Skin of body (tissue), 2 donors: ENCODE data around the gene INPP4B. TPM values are rescaled to one million over a fixed set of nuclear protein-coding genes. Genes with fewer than 3 reads are reported as not detected.

Source experiments
- DNase-seq: peaks from one replicate; lab custom pipeline; 2025; lab: John Stamatoyannopoulos, UW
- total RNA-seq: library from RNA; depleted of rRNA; stranded (reverse); fragments of >200 nt; gene quantifications from one replicate; pipeline ENCODE4 v1.2.3, GENCODE V29; 2014

Gene INPP4B
- total RNA-seq, 1 donor from 2014 or later: 28.6 TPM

DNA sequence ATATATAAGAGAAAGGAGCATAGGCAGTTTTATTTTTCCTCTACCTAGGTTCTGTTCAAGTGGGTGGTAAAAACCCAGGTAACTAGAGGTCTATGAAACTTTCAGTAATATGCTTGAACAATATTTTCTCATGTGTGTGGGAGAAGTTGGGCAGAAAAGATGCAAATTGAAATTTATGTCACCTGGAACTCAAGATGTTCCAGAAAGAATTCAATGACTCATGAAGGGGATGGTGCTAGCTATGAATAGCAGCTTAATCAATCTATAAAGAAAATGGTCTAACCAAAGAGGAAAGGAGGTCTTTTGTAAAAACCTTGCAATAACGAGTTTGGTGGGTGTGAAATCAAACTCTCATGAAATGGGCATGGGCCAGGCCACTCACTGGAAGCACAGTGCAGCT, 263.8 kb downstream of the INPP4B start:
- DNase-seq: no peak

DNA sequence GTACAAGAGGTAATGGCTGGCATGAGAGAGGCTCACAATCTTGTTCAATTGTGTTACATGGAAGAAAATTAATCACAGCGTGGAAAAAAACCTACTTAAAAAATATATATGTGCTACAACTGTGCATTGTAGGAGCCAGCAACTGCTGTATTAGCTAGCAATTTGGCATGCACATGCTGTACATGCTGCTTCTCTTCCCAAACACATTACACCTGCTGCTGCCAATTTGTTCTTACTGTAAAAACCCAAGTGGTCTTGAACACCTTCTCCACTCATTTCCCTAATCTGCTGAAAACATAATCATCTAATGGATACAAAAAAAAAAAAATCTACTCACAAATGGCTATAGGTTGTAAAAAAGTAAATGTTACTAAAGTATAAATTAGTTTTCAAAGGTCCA, 264.2 kb downstream of the INPP4B start:
- DNase-seq: no peak

DNA sequence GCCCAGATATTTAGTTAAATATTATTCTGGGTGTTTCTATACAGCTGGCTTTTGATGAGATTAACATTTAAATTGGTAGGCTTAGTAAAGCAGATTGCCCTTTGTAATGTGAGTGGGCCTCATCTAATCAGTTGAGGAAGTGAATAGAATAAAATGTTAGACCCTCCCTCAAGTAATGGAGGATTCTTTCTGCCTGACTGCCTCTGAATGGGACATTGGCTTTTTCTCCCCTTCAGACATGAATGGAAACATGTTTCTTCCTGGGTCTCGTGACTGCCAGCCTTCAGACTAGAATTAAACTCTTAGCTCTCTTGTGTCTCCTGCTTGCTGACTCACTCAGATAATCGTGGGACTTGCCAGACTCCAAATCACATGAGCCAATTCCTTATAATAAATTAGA, 266.7 kb downstream of the INPP4B start:
- DNase-seq: no peak

DNA sequence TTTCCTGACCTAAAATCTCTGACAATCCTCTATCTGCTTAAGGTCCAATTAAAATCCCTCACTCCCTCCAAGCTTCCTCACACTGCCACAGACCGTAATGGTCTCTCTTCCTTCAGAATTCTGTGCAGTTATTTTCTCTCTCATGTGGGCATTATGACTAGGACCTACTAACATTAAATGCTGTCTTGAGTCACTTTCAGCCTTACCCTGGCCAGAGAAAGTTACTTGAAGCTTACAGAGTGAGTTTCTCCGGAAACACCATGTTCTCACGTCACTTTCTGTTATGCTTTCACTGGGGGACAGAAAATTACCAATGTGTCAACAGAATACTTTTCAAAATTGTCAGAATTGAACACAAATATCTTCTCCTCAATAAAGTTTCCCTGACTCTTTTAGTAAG, 271.8 kb downstream of the INPP4B start:
- no peak for DNase-seq

DNA sequence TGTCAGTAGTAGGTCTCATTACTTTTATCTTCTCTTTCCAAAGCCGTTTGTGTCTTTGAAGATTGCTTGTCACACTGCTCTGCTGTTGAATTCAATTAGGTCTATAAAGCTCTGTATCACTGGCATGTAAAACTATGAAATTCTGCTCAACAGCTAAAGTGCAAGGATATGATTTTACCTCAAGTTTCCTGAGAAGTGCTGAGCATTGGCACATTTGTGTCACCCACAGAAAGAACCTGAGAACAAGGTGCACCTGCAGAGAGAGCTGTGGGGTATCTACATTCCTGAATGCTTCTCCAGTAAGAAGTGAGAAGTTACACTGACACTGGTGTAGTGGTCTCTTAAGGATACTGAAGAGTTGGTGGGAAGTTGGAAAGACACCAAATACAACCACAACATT, 274.0 kb downstream of the INPP4B start:
- DNase-seq: no peak

DNA sequence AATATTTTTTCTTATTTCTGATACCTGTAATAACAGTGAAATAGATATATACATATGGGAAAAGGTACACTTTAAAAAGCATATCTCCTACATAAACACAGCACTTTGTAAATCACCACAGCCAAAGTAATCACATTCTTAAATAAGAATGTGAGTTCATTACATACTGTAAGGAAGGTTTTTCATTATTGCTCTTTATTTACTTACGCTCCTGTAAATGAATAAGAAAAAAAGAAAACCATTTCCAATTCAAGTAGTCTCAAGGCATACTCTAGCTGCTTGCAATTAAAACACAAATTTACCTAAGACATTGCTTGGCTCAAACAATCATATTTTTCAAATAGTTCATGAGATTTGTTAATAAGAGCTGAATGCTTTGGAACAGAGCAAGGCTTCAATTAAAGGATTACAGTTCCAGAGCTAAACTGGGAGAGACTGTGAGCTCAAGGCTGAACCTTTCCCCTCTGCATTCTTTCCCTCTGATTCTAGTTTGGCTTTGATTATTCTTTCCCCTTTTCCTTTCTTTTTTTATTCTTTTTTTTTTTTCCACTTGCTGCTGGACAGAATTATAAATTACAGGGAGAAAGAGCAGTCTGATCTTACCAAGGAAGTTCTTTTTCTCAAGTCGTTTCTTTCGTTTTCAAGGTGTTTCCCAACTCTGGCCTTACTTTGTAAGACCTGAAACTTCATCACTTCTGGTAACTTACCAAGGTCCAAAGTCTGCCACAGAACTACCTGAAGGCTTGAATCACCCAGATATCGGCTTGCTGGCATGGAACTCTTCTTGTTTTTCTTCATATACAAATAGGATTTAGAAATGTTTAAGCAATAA, 278.3 kb downstream of the INPP4B start:
- no peak for DNase-seq

DNA sequence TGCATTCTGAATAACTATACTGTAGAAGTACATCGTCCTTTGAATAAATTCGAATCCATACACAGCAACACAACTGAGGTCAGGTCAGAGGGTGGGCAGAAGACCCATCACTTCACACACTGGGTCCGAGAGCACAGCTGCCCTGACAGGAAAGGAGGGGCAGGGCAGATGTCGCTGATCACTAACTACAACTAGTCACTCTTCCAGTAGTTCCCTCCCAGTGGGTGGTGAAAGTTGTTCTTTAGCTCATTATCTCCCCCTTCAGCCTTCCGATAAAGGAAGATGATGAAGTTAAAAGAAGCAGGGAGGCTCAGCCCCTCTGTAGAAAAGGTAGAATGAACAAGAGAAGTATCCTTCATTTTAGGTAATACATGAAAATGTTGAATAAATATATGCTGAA, 278.9 kb downstream of the INPP4B start:
- no peak for DNase-seq

DNA sequence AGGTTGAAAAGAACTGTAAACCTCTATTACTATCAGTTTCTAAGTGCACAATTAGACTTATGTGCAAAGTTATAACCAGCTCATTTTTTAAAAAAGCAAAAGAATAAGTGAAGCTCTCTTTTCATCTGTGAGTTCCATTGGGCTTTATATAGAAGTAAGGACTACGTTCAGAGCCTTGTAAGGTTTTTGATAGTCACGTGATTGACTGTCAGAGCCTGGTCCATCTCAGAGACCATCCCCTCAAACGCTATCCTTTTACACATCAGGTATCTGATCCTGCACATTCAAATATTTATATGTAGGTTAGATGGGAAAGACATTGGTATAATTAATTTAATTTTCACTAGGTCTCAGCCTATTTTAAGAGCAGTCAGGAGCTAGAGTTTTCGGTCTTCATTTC, 279.3 kb downstream of the INPP4B start:
- no peak for DNase-seq

DNA sequence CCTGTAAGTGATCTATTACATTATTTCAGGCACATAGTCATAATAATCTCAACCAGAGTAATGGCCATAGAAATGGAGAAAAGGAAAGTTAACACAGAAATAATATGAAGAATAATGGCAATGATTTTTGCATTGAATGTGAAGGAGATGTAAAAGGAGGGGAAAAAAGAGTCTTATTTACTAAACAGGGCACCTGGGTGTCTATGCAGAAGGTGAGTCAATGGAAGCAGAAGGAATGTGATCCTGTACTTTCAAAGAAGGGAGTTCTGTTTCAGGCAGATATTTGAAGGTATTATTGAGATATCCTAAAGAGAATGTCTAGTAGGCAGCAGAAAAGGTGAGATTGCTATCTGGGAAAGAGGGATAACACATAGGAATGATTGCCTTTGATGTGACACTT, 279.9 kb downstream of the INPP4B start:
- no peak for DNase-seq

DNA sequence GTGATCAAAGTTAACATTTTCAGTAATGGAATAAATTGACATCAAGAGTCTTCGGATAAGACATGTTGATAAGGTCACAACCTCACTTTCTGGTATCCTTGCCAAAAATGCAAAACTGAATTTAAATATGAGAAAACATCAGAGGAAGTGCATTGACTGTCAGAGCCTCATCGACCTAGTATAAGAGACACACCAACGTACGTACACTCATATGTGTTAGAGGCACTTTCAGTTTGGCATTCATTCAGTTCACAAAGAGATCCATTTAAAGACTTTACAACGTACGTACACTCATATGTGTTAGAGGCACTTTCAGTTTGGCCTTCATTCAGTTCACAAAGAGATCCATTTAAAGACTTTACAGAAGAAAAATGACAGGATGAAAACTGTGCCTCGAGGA, 280.3 kb downstream of the INPP4B start:
- DNase-seq: peak; percentile 6

DNA sequence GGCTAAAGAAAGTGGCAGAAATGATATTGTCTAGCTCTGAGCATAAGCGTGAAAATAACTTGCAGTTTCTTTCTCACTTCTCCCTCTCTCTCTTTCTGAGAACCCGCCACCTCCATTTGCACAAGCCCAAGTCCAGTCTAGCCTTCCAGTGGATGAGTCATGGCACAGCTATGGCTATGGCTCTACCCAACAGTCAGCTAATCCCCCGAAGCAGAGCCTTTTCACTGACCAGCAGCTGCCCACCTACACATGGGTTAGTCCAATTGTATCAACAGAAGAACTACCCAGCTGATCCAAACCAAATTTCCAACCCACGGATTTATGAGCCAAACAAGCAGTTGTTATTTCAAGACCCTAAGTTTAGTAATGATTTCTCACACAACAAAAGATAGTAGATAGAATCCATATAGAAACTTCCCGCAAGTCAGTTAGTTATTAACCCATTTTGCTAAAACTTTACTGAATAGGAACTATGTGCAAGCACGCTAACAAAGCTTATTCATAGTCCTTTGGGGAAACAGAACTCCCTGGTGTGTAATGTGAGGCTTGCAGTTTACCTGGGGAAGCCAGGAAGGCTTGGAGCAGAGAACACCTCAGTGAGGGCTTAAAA, 282.3 kb downstream of the INPP4B start:
- no peak for DNase-seq

DNA sequence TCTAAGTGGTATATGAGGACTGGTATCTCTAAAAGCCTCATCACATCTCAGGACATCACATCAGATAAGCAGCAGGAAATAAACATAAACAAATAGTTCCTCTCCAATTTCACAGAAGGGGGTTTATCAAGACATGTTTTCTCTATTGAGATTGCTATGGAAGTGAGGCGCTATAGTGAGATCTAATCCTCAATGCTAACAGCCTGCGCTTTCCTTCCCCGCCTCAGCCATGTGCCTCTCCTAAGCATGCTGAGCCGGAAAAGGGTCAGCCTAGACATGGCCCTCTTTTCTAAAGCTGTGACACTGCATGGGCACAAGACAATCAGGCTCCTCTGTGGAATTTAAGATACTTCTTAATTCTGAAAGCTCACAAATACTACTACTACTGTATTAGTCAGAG, 286.1 kb downstream of the INPP4B start:
- DNase-seq: no peak

DNA sequence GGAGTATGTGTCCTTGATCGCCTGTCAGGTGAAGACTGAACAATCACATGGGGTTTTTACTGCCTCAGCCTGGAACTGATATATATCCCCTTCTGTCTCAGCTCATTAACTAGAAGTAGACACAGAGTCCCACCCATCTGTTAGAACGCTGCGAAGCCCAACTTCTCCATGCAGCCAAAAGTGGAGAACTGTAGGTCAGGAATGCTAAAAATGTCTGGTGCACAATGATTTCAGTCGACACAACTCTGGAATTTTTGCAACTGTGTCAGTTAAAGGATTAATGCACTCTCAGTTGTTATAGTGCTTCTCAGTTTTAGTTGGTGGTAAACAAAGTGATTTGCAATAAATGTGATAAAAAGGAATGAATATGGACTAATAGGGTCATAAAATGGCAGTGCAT, 287.2 kb downstream of the INPP4B start:
- DNase-seq: no peak

DNA sequence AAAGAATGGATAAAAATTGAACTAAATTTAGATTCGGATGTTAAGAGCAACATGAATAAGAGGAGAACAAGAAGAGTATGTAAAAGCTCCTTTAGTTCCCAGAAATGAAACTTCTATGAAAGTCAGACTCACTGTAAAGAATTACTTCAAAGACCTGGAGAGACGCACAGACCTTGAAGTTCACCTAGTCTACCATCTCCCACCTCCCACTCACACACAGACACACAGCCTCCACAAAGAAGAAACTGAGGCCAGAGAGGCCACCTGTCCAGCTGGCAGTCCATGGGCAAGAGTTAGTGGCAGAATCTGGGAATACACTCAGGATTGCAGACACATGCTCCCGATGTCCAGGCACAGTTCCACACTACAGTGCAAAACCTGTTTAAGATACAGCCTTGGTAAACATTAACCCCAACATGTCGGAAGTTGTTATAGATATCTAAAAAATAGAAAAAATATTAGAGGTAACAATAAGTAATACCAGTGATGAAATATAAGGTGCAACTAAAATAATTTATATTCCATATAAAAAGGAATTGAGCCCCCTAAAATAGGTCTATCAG, 288.8 kb downstream of the INPP4B start:
- no peak for DNase-seq

DNA sequence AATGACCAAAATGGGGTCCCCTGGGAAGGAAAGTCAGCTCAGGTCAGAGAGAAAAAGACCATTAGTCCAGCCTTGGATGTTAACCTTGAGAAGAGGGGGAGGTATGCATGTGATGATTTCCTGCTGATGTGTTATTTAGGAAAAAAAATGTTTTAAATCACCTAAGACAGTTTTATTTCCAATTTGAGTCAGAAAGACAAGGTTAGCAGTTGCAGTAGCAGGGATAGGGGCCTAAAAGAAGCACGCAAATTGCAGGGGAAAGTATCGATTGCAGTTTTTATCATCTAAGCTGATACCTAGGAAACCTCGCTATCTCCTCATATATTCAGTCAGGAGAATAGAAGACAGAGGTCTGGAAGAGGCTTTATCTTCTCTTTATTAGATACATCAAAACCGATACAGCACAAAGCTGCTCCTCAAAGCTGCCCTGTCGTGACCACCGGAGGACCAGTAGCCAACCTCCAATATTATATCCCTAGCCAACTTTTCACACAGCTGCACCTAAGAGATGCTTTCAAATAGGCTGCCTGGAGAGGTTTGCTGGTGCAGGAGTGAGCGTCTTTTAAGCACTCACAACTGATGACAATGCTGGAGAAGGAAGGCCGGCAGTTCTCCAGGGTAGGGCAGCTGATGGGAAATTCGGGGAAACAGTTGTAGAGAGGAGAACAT, 289.4 kb downstream of the INPP4B start:
- no peak for DNase-seq

DNA sequence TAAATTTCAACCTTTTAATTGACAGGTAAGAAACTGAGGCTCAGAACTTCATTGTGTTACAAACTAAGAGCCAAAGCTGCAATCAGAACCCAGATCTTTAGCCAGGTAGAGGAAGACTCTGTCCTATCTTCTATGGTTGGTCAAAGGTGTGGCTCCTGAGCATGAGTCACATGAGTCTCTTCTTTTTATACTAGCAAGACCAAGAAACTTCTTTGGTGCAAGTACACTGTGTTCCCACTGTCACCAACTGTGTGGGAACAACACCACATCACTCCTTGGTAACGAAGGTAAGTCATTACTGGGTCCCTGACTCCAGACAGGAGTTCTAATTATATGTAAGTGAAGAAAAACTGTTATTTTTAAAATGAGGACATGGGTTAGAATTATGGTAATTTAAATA, 290.1 kb downstream of the INPP4B start:
- no peak for DNase-seq

DNA sequence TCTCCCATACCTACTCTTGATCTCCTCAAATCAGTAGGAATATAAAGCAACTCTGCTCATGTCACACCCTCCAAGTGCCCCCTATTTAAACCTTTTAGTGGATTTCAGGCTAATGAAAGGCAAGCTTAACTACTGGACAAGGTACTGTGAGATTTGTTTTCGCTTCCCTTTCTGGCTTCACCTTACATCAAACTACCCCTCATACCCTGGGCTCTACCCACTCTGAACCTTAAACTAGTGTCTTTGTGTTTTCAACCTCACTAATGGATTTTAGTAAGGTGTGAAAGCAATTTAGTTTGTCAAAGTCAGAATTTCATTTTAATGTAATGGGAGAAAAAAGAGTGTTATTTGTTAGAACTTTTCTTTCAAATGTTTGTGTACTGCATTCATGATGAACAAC, 291.7 kb downstream of the INPP4B start:
- no peak for DNase-seq

DNA sequence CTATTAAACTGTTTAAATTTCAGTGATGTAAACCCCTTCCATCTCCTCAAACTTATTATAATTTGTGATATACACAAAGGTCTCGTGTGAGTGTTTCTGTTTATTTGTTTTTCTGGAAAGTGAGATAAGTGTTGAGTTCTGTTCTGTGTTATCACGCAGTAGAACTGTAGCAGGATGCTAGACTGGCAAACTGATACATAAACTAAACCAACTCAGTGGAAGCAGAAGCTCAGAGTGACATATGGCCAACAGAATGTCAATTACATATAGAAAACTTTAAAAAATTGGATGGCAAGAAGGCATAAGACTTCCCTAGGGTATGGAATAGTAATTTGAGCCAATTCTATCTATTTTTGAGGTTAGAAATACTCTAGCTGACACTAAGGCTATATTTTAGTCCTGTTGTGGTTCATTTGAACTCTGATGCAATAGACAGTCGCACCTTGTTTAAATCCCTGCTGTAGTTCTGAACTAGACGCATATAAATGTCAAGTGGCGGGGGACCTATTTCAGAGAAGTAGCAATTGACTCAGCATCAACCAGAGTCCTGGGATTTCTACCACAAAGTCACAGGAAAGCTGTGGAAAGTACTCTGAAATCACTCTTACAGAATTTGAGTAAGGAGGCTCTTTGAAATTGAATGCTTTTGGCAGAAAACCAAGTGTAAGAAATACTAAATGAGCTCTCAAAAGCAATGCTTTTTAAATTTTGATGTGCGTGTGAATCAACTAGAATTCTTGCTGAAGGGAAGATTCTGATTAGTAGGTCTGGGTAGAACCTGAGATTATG, 294.4 kb downstream of the INPP4B start:
- no peak for DNase-seq

DNA sequence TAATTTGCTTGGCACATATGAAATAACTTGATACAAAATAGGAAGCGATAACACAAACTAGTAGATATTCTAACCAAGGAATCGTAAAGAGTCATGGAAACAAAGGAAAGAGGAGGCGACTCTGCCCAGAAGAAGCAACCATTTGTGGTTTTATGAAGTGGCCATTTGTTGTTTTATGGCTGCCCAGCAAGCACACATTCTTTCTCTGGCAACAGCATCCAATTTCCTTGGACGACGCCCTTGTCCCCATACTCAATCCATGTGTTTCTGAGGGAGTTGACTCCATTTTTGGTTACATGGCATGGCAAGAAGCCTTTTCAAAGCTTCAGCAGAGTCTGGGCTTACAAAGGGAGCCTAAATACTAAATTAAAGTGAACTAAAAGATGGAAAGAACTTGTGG, 295.1 kb downstream of the INPP4B start:
- DNase-seq: no peak

DNA sequence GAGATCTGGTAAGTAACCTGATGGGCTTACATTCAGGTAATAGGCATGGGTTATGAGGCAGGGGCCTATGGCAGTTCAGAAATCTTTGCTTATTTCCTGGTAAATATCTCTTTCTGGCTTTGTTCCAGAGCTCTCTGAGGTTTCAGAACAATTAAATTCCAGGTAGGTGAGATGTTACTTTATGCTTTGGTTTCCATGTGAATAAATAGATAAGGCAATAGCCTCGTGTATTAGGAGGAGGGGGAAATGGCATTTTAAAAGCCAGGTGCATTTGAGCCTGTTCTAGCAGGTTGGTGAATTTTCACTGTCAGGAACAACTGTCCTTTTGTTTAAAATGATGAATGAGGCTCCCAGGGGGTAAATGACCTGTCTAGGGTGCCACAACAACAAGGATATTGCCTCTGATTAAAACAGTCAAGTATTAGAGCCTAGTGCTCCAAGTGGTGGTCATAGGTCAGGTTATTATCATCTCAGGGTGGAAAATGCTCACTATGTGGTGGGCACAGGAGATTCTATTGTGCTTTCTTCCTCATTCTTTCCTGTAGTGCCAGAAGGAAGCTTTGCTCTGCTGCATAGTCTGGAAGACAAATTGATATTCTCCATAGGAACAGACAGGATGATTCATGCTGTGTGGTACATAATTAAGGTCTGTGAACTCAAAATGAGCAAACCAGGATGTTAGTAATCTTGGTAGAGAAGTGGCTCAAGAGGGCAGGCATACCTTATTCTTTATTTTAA, 296.2 kb downstream of the INPP4B start:
- no peak for DNase-seq

DNA sequence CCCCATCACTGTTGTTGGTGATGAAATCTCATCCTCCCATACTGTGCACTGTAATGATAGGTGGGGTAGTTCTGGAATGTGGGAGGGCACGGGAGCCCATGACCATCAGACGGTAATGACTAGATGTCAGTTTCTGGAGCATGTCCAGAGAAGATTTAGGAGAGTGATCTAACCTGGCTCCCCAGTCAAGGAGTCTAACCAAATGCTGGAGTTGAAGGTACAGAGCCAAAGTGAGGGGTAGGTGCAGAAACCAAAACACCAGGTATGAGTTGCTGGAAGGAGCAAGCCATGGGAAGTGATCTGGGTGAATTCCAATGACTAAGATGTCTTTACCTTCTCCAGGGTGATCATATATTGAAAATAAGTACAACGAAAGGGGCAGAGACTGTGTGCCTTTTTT, 296.9 kb downstream of the INPP4B start:
- DNase-seq: no peak
